ENCODE measurements around the gene CTNNA3.

Gene CTNNA3

GRCh38 chr10:66799474-66799873 is 896.5 kb downstream of the CTNNA3 start:
- no peak for TF ChIP-seq CTCF (IDR thresholded peaks at IDR 0.05; ENCODE audit: extremely low read depth, insufficient read depth, missing control alignments)
- DNase-seq (ENCODE audit: low spot score): no peak
- in situ Hi-C loops (cut with MboI; ENCODE audit: low pct_unique_long_range_greater_than_20kb, low sequenced_read_pairs, unreplicated experiment): no loop called here

GRCh38 chr10:66795866-66796265 is 900.1 kb downstream of the CTNNA3 start:
- in situ Hi-C loops (cut with MboI; ENCODE audit: low pct_unique_long_range_greater_than_20kb, low sequenced_read_pairs, unreplicated experiment): no loop called here
- DNase-seq (ENCODE audit: low spot score): no peak
- no peak for TF ChIP-seq CTCF (IDR thresholded peaks at IDR 0.05; ENCODE audit: extremely low read depth, insufficient read depth, missing control alignments)

- no peak for TF ChIP-seq CTCF (IDR thresholded peaks at IDR 0.05; ENCODE audit: extremely low read depth, insufficient read depth, missing control alignments)
- in situ Hi-C loops (cut with MboI; ENCODE audit: low pct_unique_long_range_greater_than_20kb, low sequenced_read_pairs, unreplicated experiment): no loop called here
Observed at GRCh38 chr10:66792441-66792840, 903.6 kb downstream of the CTNNA3 start.

GRCh38 chr10:66788178-66788987 is 907.6 kb downstream of the CTNNA3 start:
- no peak for TF ChIP-seq CTCF (IDR thresholded peaks at IDR 0.05; ENCODE audit: extremely low read depth, insufficient read depth, missing control alignments)
- in situ Hi-C loops (cut with MboI; ENCODE audit: low pct_unique_long_range_greater_than_20kb, low sequenced_read_pairs, unreplicated experiment): no loop called here
- no peak for DNase-seq (ENCODE audit: low spot score)

More at GRCh38 chr10:66792441-66792840, 903.6 kb downstream of the CTNNA3 start:
- DNase-seq (ENCODE audit: low spot score): no peak

GRCh38 chr10:66786709-66787108 is 909.3 kb downstream of the CTNNA3 start:
- in situ Hi-C loops (cut with MboI; ENCODE audit: low pct_unique_long_range_greater_than_20kb, low sequenced_read_pairs, unreplicated experiment): no loop called here
- no peak for DNase-seq (ENCODE audit: low spot score)
- TF ChIP-seq CTCF (IDR thresholded peaks at IDR 0.05; ENCODE audit: extremely low read depth, insufficient read depth, missing control alignments): no peak

GRCh38 chr10:66784770-66785169 is 911.2 kb downstream of the CTNNA3 start:
- DNase-seq (ENCODE audit: low spot score): no peak
- no peak for TF ChIP-seq CTCF (IDR thresholded peaks at IDR 0.05; ENCODE audit: extremely low read depth, insufficient read depth, missing control alignments)
- in situ Hi-C loops (cut with MboI; ENCODE audit: low pct_unique_long_range_greater_than_20kb, low sequenced_read_pairs, unreplicated experiment): no loop called here
